OCI-LY3 (cell line): ENCODE data around the gene PIK3R6.

Source experiments
- EZH2phosphoT487 ChIP-seq: fragments of 200-600 bp; shearing (Covaris generic); IDR thresholded peaks from 2 replicates; pipeline ENCODE4 v1.6.1; 2018; ENCODE audit warnings: antibody characterized with exemption, mixed run types, low read depth
- TF ChIP-seq, protein P1 (sequence below): fragments of 200-600, 300-600 bp; sonication (generic); IDR thresholded peaks from 2 replicates; pipeline ENCODE4 v1.5.1; 2014; ENCODE audit warnings: antibody characterized with exemption, low read length, low read depth

DNA sequence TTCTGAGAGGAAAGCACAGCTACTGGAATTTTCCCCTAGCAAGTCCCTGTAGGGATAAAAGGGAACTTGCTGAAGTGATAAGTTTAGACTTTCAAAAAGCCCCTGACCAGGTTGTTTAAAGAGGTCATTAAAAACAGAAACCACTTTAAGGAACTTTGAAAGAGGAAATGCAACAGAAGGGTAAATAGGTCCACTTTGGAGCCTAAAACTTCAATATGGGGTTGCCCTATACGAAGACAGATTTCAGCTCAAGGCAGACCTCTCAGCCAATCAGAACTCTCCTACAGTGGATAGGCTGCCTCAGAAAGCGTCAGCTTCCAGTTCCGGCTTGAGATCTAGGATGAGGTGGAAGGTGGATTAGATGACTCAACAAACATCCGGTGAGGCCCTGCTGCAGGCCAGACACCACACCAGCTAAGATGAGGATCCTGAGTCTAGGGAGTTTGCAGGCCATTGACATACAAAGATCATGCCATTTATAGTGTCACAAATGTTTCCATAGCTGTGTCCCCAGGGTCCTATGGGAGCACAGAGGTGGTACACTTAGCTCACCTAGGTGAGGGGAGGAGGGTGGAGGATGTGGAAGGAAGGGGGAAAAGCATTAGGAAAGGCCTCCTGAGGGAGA is 60.4 kb downstream of the PIK3R6 start:
- TF ChIP-seq, protein P1, sequence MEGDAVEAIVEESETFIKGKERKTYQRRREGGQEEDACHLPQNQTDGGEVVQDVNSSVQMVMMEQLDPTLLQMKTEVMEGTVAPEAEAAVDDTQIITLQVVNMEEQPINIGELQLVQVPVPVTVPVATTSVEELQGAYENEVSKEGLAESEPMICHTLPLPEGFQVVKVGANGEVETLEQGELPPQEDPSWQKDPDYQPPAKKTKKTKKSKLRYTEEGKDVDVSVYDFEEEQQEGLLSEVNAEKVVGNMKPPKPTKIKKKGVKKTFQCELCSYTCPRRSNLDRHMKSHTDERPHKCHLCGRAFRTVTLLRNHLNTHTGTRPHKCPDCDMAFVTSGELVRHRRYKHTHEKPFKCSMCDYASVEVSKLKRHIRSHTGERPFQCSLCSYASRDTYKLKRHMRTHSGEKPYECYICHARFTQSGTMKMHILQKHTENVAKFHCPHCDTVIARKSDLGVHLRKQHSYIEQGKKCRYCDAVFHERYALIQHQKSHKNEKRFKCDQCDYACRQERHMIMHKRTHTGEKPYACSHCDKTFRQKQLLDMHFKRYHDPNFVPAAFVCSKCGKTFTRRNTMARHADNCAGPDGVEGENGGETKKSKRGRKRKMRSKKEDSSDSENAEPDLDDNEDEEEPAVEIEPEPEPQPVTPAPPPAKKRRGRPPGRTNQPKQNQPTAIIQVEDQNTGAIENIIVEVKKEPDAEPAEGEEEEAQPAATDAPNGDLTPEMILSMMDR, result no peak
- TF ChIP-seq EZH2phosphoT487, result no peak
